Measurements from ENCODE around the gene CPNE4.

GRCh38 chr3:132037056-132037455 lies 2.2 kb upstream of the CPNE4 start:
- TF ChIP-seq SIN3A (IDR thresholded peaks at IDR 0.05; ENCODE audit: borderline replicate concordance, insufficient read depth, low read length) = no peak
- no peak for TF ChIP-seq POLR2AphosphoS5 (IDR thresholded peaks at IDR 0.05; ENCODE audit: low read depth, low read length)
- TF ChIP-seq TAF1 (IDR thresholded peaks at IDR 0.05; ENCODE audit: borderline replicate concordance, insufficient read depth, low read length) = no peak
